ENCODE measurements around the gene METTL9. TPM values are rescaled to one million over a fixed set of nuclear protein-coding genes. Genes with fewer than 3 reads are reported as not detected.
"Not testable (repeated sequence)": the region's sequence is repeated elsewhere in the genome, so short reads cannot be mapped to it uniquely, and the experiment has no call there.

Gene METTL9
- total and polyA plus RNA-seq, 7 donors, result 56.0 to 155 (median 108) TPM

GRCh38 chr16:21570676-21571017 is 28.7 kb upstream of the METTL9 start:
- H3K9me3 ChIP-seq, result no peaks in the 10 kb centered on the region
- intact Hi-C loops (cut with DNase I), result no loop called here
- H3K27ac ChIP-seq, result no peak overlapping the region
- no peak for DNase-seq
- H3K4me3 ChIP-seq, result no peak overlapping the region
- no peaks in the 10 kb centered on the region for H3K36me3 ChIP-seq
- 77 to 88% methylated on average over 4 of the region's 4 CpGs for WGBS, 2 donors
- H3K27me3 ChIP-seq, result no peaks in the 10 kb centered on the region
- no peak for TF ChIP-seq CTCF (IDR thresholded peaks at IDR 0.05)
- no peak for TF ChIP-seq POLR2A (IDR thresholded peaks at IDR 0.05)
- TF ChIP-seq POLR2AphosphoS5 (IDR thresholded peaks at IDR 0.05), result no peak
- no peak for TF ChIP-seq EP300 (IDR thresholded peaks at IDR 0.05)
- H3K4me1 ChIP-seq, result peaks cover 0 to 4% (median 2%) of the 10 kb centered on the region in 4 donors

- H3K9me3 ChIP-seq; H3K36me3 ChIP-seq; H3K4me1 ChIP-seq; H3K27me3 ChIP-seq; H3K27ac ChIP-seq; intact Hi-C loops (cut with DNase I); H3K4me3 ChIP-seq; DNase-seq: not testable (repeated sequence)
- 95 to 96% methylated on average over 9 of the region's 9 CpGs for WGBS, 2 donors
Measured at GRCh38 chr16:21573506-21573905, 25.9 kb upstream of the METTL9 start.

- Histone ChIP-seq H3K36me3 (no peaks in the 10 kb centered on the region), H3K4me3 (no peak overlapping the region), H3K9me3 (no peaks in the 10 kb centered on the region), H3K27me3 (no peaks in the 10 kb centered on the region), H3K4me1 (no peaks in the 10 kb centered on the region), H3K27ac (no peak overlapping the region)
- WGBS, 2 donors, result 81 to 86% methylated on average over 4 of the region's 4 CpGs
- DNase-seq, result no peak
- TF ChIP-seq CTCF (IDR thresholded peaks at IDR 0.05), result no peak
- TF ChIP-seq EP300 (IDR thresholded peaks at IDR 0.05), result no peak
- TF ChIP-seq POLR2AphosphoS5 (IDR thresholded peaks at IDR 0.05), result no peak
- TF ChIP-seq POLR2A (IDR thresholded peaks at IDR 0.05), result no peak
- intact Hi-C loops (cut with DNase I), result no loop called here
Measured at GRCh38 chr16:21574372-21574771, 25.0 kb upstream of the METTL9 start.

- H3K27ac ChIP-seq; H3K4me3 ChIP-seq; H3K9me3 ChIP-seq; H3K4me1 ChIP-seq; intact Hi-C loops (cut with DNase I); DNase-seq; H3K27me3 ChIP-seq; H3K36me3 ChIP-seq: not testable (repeated sequence)
- WGBS, 2 donors, result 93 to 96% methylated on average over 2 of the region's 2 CpGs
Measured at GRCh38 chr16:21576323-21576722, 23.1 kb upstream of the METTL9 start.

- WGBS, 2 donors, result 87 to 90% methylated on average over 2 of the region's 2 CpGs
- intact Hi-C loops (cut with DNase I), result not testable (repeated sequence)
Measured at GRCh38 chr16:21577487-21577886, 21.9 kb upstream of the METTL9 start.

GRCh38 chr16:21578311-21578710 is 21.1 kb upstream of the METTL9 start:
- WGBS, 2 donors, result 92 to 93% methylated on average over 5 of the region's 5 CpGs
- intact Hi-C loops (cut with DNase I); H3K36me3 ChIP-seq; H3K4me3 ChIP-seq; H3K4me1 ChIP-seq; DNase-seq; H3K9me3 ChIP-seq; H3K27me3 ChIP-seq; H3K27ac ChIP-seq: not testable (repeated sequence)

More at GRCh38 chr16:21577487-21577886, 21.9 kb upstream of the METTL9 start:
- H3K36me3 ChIP-seq, DNase-seq, H3K4me1 ChIP-seq, H3K4me3 ChIP-seq, H3K27me3 ChIP-seq, H3K9me3 ChIP-seq, H3K27ac ChIP-seq: not testable (repeated sequence)

GRCh38 chr16:21580131-21580530 is 19.2 kb upstream of the METTL9 start:
- H3K4me1 ChIP-seq; intact Hi-C loops (cut with DNase I); DNase-seq; H3K9me3 ChIP-seq; H3K36me3 ChIP-seq; H3K27ac ChIP-seq; H3K4me3 ChIP-seq; H3K27me3 ChIP-seq: not testable (repeated sequence)
- WGBS, 2 donors, result 94 to 96% methylated on average over 6 of the region's 6 CpGs

- H3K4me3 ChIP-seq, result no peak overlapping the region
- H3K27me3 ChIP-seq, result no peaks in the 10 kb centered on the region
- no peaks in the 10 kb centered on the region for H3K36me3 ChIP-seq
- 76 to 83% methylated on average over 2 of the region's 2 CpGs for WGBS, 2 donors
- H3K9me3 ChIP-seq, result no peaks in the 10 kb centered on the region
- intact Hi-C loops (cut with DNase I), result no loop called here
- TF ChIP-seq EP300 (IDR thresholded peaks at IDR 0.05), result no peak
- TF ChIP-seq POLR2AphosphoS5 (IDR thresholded peaks at IDR 0.05), result no peak
- no peak for DNase-seq
- no peak overlapping the region for H3K27ac ChIP-seq
- no peaks in the 10 kb centered on the region for H3K4me1 ChIP-seq
Measured at GRCh38 chr16:21580807-21581206, 18.6 kb upstream of the METTL9 start.
